Astrocyte (in vitro differentiated cells and primary cell): ENCODE measurements around the gene DNASE2B.

Source experiments
- EZH2 ChIP-seq: IDR thresholded peaks from 2 replicates; pipeline ENCODE4 v1.6.1; 2012; ENCODE audit warnings: mild to moderate bottlenecking, low read length, inconsistent platforms; ENCODE audit not compliant: insufficient read depth
- TF ChIP-seq, protein P1 (sequence below): IDR thresholded peaks from 2 replicates; pipeline ENCODE4 v1.5.1; 2011; ENCODE audit warnings: low read depth, mild to moderate bottlenecking, inconsistent platforms, low read length, moderate library complexity; ENCODE audit not compliant: insufficient read depth

DNA sequence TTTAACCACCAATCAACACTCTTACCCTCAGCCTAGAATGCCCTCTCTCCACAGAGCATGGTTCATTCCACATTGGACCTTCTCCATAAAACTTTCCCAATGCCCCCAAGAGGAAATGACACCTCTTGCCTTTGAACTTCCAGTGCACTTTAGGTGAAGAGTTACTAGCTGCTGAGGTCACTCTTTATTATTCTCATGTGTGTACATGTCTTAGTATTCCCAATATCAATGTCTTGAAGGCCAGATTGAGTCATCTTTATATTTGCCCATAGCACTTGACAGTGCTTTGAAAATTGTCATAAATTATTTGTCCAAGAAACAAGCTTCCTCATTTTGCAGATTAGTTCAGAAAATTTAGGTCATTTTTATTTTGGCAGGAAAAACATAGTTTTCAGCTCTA is 8.1 kb upstream of the DNASE2B start:
- TF ChIP-seq, protein P1, sequence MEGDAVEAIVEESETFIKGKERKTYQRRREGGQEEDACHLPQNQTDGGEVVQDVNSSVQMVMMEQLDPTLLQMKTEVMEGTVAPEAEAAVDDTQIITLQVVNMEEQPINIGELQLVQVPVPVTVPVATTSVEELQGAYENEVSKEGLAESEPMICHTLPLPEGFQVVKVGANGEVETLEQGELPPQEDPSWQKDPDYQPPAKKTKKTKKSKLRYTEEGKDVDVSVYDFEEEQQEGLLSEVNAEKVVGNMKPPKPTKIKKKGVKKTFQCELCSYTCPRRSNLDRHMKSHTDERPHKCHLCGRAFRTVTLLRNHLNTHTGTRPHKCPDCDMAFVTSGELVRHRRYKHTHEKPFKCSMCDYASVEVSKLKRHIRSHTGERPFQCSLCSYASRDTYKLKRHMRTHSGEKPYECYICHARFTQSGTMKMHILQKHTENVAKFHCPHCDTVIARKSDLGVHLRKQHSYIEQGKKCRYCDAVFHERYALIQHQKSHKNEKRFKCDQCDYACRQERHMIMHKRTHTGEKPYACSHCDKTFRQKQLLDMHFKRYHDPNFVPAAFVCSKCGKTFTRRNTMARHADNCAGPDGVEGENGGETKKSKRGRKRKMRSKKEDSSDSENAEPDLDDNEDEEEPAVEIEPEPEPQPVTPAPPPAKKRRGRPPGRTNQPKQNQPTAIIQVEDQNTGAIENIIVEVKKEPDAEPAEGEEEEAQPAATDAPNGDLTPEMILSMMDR, result no peak
- no peak for TF ChIP-seq EZH2
